GM18951 (cell line): ENCODE results near the gene OPTC.

Source experiments
- POLR2A ChIP-seq: IDR thresholded peaks from 4 replicates; pipeline ENCODE4 v1.6.1; 2011; ENCODE audit warnings: mild to moderate bottlenecking; ENCODE audit not compliant: insufficient read length, insufficient read depth; ENCODE audit errors: extremely low read depth
- in situ Hi-C: fragments of 300-500 bp; cut with MboI; formaldehyde crosslinking; loops from one replicate; pipeline ENCODE4 v1.12.0; 2022; ENCODE audit warnings: low sequenced_read_pairs, mixed read lengths, inconsistent platforms; ENCODE audit not compliant: unreplicated experiment

The OPTC gene

GRCh38 chr1:203528063-203528462 is 34.1 kb downstream of the OPTC start:
- no peak for TF ChIP-seq POLR2A
- in situ Hi-C loops = no loop called here

GRCh38 chr1:203528976-203529835 is 35.3 kb downstream of the OPTC start:
- no peak for TF ChIP-seq POLR2A
- in situ Hi-C loops = no loop called here

GRCh38 chr1:203531063-203531462 is 37.1 kb downstream of the OPTC start:
- TF ChIP-seq POLR2A = no peak
- in situ Hi-C loops = no loop called here

- TF ChIP-seq POLR2A = no peak
- in situ Hi-C loops = no loop called here
Observed at GRCh38 chr1:203534012-203534411, 40.1 kb downstream of the OPTC start.

DNA sequence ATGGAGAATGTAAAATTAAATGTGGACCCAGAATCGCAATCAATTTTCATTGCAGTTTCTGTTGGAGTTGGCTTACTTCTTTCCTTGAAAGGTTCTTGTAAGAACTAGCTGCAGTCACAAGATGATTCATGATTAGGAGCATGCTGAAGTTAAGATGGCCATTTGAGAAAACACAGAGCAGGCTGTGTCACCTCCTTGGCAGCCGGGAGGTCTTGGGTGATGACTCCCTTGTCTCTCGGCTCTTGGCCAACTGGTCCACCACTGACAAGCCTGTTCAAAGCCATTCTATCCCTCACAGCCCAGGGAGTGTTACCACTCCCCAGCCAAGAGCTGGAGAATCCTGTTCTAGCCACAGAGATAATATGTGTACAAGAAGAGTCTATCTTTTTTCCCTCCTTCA is 40.6 kb downstream of the OPTC start:
- TF ChIP-seq POLR2A = no peak
- in situ Hi-C loops = no loop called here

DNA sequence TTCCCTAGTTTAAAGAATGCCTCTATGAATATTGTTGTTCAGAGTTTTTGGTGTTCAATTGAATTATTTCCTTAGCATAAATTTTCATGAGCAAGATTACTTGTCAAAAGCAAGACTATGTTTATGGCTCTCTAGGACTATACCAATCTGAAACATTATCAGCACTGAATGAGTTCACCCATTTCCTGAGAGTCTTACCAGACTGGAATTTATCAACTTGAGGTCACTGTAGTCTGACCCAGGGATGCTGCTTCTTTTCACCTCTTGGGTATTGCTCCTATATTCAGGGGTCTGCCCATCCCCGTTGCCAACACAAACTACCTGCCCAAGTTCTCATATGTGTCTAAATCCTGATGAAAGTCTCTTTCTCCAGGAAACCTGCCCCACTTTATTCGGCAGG is 42.6 kb downstream of the OPTC start:
- no peak for TF ChIP-seq POLR2A
- in situ Hi-C loops = no loop called here

- in situ Hi-C loops = no loop called here
- no peak for TF ChIP-seq POLR2A
Observed at GRCh38 chr1:203536980-203537455, 43.1 kb downstream of the OPTC start.

DNA sequence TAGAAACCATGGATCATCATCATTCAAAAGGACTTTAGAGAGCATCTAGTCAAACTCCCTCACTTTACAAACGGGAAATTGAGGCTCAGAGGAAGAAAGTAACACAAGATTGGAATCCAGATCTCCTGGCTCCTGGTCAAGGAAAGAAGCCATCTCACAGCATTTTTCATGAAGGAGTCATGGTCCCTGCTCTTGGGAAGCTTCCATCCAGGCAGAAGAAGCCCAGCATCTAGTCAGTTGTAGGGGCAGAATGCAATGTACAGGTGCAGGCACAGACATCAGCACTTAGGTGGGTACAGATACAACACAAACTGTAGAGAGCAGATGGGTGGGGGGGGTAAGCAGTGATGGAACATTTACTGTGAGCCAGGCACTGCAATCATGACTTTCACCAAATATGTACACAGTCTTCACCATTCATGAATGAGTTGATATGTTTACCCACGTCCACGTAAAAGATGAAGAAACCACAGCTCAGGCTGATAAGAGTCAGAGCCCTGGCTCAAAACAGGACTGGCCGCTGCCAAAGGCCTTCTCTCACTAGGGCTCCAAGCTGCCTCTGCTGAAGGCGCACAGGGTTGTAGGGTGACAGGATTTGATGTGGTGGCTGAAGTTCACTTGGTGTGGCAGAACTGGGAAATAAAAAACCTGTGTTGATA is 44.0 kb downstream of the OPTC start:
- TF ChIP-seq POLR2A = no peak
- in situ Hi-C loops = no loop called here

DNA sequence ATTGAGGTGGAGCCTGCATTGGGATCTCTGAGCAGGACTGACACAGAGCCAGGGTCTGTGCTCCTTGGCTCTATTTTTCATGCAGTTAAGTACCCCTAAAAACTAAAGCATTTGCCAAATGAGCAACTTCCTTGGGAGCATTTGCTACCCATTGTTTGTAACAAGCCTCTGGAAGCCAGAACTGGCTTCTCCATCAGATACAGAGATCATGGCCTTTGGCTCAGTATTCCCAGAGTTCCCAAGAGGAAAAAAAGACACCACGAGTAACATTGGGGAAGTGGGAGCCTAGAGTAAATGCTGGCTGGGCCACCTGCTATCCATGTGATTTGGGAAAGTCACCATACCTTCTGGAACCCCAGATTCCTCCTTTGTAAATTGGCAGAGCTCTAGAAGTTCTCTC is 44.8 kb downstream of the OPTC start:
- TF ChIP-seq POLR2A = no peak
- in situ Hi-C loops = no loop called here

DNA sequence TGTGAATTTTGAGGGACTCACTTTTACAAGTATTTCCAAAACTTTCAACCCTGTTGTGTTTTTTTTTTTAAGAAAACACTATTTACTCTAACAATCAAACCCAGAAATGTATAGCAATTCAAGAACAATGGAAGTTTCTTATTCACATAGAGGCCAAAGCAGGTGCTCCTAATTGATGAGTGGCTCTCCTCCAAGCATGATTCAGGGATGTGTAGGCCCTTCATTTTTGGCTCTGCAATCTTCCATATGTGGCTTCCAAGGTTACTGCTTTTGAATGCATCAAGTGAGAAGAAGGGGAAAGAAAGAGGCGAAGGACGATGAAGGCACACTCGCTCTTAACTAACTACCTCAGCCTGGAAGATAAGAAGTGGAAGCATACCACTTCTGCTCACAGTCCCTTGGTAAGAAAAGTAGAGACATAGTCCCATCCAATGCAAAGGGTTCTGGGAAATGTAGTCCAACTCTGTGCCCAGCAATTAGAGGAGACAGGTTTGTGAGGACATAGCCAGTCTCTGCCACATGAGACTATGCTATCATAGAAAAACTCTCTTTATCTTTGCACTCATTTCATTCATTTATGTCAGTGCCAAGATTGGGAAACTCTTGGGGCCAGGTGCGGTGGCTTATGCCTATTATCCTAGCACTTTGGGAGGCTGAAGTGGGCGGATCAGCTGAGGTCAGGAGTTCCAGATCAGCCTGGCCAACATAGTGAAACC is 46.0 kb downstream of the OPTC start:
- in situ Hi-C loops = no loop called here
- TF ChIP-seq POLR2A = no peak

GRCh38 chr1:203544485-203544884 is 50.5 kb downstream of the OPTC start:
- in situ Hi-C loops = no loop called here
- TF ChIP-seq POLR2A = no peak

- in situ Hi-C loops = no loop called here
- TF ChIP-seq POLR2A = no peak
Observed at GRCh38 chr1:203544978-203545816, 51.2 kb downstream of the OPTC start.

GRCh38 chr1:203546274-203546673 is 52.3 kb downstream of the OPTC start:
- no peak for TF ChIP-seq POLR2A
- in situ Hi-C loops = no loop called here
